Ovary (tissue), 9 donors: ENCODE data around the gene TAPT1. TPM values are rescaled to one million over a fixed set of nuclear protein-coding genes. Genes with fewer than 3 reads are reported as not detected.
"Not testable (repeated sequence)": the region's sequence is repeated elsewhere in the genome, so short reads cannot be mapped to it uniquely, and the experiment has no call there.

ENCODE experiments used
- DNase-seq, 5 donors: peaks; one replicate each; pipeline ENCODE4 v3.0.0-alpha.2; 2019 to 2020
- H3K27ac ChIP-seq, 2 donors: fragments of 200-600 bp; one replicate each; pipeline versions ENCODE4 v1.5.1 to v1.8.0; 2019 to 2022
- H3K27me3 ChIP-seq: fragments of 200-600 bp; one replicate; pipeline ENCODE4 v1.8.0; 2022
- H3K36me3 ChIP-seq: fragments of 200-600 bp; sonication (generic); one replicate; pipeline ENCODE4 v1.5.1; 2019
- H3K4me1 ChIP-seq: one replicate; pipeline ENCODE4 v1.8.1; 2013; ENCODE audit warnings: mild to moderate bottlenecking, moderate library complexity; ENCODE audit not compliant: insufficient read depth
- H3K4me3 ChIP-seq: fragments of 200-600 bp; sonication (generic); one replicate; pipeline ENCODE4 v1.5.1; 2017
- H3K9me3 ChIP-seq, 2 donors: fragments of 200-600 bp in 1 of 2; sonication (generic) in 1 of 2; one replicate each; pipeline versions ENCODE4 v1.5.1 to v1.8.1; 2013 to 2019; ENCODE audit warnings: mild to moderate bottlenecking in 1 of 2, moderate library complexity in 1 of 2
- CTCF ChIP-seq, 3 donors: fragments of 450-650 bp in 2 of 3; fragments of 200-600 bp in 1 of 3; IDR thresholded peaks; one replicate each; pipeline versions ENCODE4 v1.5.1 to v1.8.0; 2016 to 2022; ENCODE audit warnings: antibody characterized with exemption in 3 of 3, mild to moderate bottlenecking in 1 of 3
- EP300 ChIP-seq: sonication (generic); formaldehyde crosslinking; IDR thresholded peaks from one replicate; pipeline ENCODE4 v1.6.1; 2017; ENCODE audit warnings: antibody characterized with exemption
- POLR2A ChIP-seq: fragments of 450-650 bp; IDR thresholded peaks from one replicate; pipeline ENCODE4 v1.6.1; 2017; ENCODE audit warnings: antibody characterized with exemption, mild to moderate bottlenecking, moderate library complexity
- WGBS, 3 donors: extraction: QIAGEN DNeasy Blood & Tissue Kit in 1 of 3; methylation state at CpG; one replicate each; pipeline versions ENCODE4 v1.1.5 to v1.1.7; 2013 to 2017; 5-methylcytosine and 5-hydroxymethylcytosine counted together
- intact Hi-C, 4 donors: fragments of 100-400 bp; cut with DNase I; formaldehyde crosslinking; loops; one replicate each; pipeline versions ENCODE4 v1.11.0 to v1.15.1; 2022 to 2023
- polyA plus RNA-seq, 2 donors: library from polyadenylated mRNA; stranded (reverse); fragments of 200-250 nt in 1 of 2; fragments of 350-450 nt in 1 of 2; fragmentation: Illumina TruSeq in 1 of 2; extraction: RNeasy Lipid Tissue Mini Kit (QIAGEN cat#74804) in 1 of 2; gene quantifications; one replicate each; pipeline ENCODE4 v1.2.3, GENCODE V29; 2013 to 2014
- total RNA-seq, 7 donors: library from RNA; depleted of rRNA in 2 of 7; stranded (reverse); fragments of >200 nt in 2 of 7; fragmentation: NEBNext Ultra II Directional in 3 of 7; extraction: Animal tissue kit (Norgen Biotek cat#: 25700) in 3 of 7; gene quantifications; one replicate each; pipeline versions ENCODE4 v1.1.0 to v1.2.4, GENCODE V29; 2016 to 2023
- donor health status: DM: no; HTN: no; CAD: no; lungs with moderate emphysema.
- donor health status: DM: no; HTN: no; CAD: no.
- donor health status: Bipolar disorder and iron deficiency.
- donor health status: DM: yes; HTN: yes; CAD: no.
- donor health status: DM: no; HTN: no; CAD: no.
- donor health status: DM: yes; HTN: yes; CAD: no.

Gene TAPT1
- total and polyA plus RNA-seq, 9 donors, result 18.3 to 36.7 (median 27.2) TPM

DNA sequence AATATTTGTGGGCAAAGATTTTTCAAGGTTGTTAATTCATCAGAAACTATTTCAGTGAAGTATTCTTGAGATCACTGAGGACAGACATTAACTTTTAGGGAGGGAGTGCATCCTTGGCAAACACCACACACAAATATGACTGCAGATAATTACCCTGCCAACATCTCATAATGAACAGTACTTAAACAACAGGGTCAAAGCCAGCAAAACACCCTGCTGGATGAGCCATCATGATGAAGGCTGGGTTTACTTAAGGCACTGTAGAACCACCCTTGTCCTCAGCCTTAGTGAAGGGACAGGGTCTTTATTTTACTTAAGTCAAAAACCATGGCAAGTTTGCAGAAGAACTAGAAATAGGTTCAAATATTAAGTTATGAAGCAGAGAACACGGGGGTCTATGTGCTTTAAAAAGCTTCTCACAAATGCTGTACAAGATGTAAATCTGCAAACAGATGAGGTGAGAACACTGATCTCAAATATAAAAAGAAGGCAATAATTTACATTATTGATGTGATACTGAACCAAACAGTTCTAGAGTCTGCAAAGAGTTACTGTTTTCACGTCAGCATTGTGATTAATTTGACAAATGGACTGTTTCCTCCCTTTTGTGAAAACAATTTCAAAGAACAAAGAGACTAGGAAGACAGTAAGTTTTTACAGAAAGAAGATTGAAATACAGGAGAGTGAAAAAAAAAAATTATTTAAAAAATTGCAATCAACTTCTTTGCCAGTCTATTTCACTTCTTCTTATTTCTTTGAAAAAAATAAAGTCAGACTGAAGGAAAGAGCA is 28.2 kb downstream of the TAPT1 start:
- Histone ChIP-seq H3K27me3 (no peaks in the 10 kb centered on the region), H3K9me3 (no peaks in the 10 kb centered on the region), H3K4me1 (peaks cover 4% of the 10 kb centered on the region), H3K36me3 (no peaks in the 10 kb centered on the region), H3K27ac (no peak overlapping the region), H3K4me3 (no peak overlapping the region)
- intact Hi-C loops, result loop anchor here in 1 of 4 donors (5.0 kb wide), 1 partner anchor 69 kb away; no protein-coding TSS in a partner anchor
- 38 to 46% (median 39%) methylated on average over 2 of the region's 2 CpGs for WGBS, 3 donors
- DNase-seq, result no peak
- TF ChIP-seq CTCF (IDR thresholded peaks at IDR 0.05), result no peak
- TF ChIP-seq POLR2A, result no peak
- no peak for TF ChIP-seq EP300

DNA sequence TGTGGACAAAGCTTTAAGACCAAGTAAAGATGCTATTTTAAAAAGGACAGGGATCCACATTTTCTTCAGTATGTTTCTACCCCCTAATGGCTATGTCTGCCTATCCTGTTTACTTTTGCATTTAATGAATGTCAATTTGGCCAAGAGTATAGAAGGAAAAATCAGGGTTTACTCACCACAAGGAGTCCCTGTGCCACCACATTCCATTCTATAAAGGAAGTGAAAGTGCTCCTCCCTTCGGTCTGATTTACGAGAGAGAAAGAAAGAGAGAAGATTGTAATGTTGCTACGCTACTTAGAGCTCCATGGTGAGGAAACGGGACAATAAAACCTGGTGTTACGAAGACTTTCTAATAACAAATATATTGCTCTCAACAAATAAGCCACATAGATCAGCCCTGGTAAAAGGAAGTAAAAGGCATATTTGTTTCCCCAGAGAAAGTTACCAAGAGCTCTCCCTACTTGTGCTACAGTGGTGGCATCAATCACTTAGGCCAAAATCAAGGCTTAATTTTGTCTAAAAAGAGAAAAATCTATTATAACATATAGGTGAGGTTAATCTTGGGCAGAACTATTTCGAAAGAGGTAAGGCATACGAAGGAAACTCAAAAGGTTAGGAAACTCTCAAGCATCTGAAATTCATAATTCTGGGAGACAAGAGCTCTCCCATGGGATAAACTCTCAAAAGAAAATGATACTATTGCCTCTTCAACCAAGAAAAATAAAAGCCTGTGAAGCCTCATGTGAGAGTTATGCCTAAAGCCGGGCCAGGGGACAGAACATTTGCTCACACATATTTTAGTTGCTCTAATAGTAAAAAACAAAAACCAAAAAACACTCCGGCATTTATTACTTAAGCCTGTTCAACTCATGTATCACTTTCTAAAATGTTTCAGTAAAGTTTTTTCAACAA is 29.5 kb downstream of the TAPT1 start:
- WGBS, 3 donors, result 50 to 57% (median 53%) methylated on average over 9 of the region's 9 CpGs

DNA sequence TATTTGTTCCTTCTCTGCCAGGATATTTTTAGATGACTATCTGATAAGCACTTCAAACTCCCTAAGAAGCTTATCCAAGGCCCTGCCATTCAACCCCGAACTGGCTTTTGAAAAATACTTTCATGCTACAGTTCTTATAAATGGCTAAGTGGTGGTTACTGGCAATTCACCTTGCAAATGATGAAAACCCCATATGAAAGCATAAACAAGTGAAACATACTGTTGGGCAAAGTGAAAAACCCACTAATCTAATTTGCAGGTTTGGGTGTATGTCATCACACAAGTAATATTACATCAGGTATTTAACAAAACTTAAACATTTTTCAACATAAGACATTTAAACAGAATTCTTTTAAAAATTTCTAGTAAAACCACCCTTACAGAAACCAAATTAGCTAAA is 31.1 kb downstream of the TAPT1 start:
- TF ChIP-seq POLR2A (no peak), EP300 (no peak), CTCF (IDR thresholded peaks at IDR 0.05) (no peak)
- Histone ChIP-seq H3K4me1 (peaks cover 4% of the 10 kb centered on the region), H3K36me3 (no peaks in the 10 kb centered on the region), H3K27me3 (no peaks in the 10 kb centered on the region), H3K27ac (no peak overlapping the region), H3K4me3 (no peak overlapping the region), H3K9me3 (no peaks in the 10 kb centered on the region)
- no peak for DNase-seq
- intact Hi-C loops, result loop anchor here in 1 of 4 donors (5.0 kb wide), 1 partner anchor 72 kb away; no protein-coding TSS in a partner anchor
- WGBS, 3 donors, result 92 to 99% (median 97%) methylated on average over 1 of the region's 1 CpG

More for the DNA sequence above, 29.5 kb downstream of the TAPT1 start:
- Histone ChIP-seq H3K27ac (no peak overlapping the region), H3K4me1 (peaks cover 4% of the 10 kb centered on the region), H3K36me3 (no peaks in the 10 kb centered on the region), H3K4me3 (no peak overlapping the region), H3K9me3 (no peaks in the 10 kb centered on the region), H3K27me3 (no peaks in the 10 kb centered on the region)
- DNase-seq, result no peak
- intact Hi-C loops, result loop anchor here in 1 of 4 donors (5.0 kb wide), 1 partner anchor 71 kb away; no protein-coding TSS in a partner anchor
- TF ChIP-seq POLR2A, result no peak

DNA sequence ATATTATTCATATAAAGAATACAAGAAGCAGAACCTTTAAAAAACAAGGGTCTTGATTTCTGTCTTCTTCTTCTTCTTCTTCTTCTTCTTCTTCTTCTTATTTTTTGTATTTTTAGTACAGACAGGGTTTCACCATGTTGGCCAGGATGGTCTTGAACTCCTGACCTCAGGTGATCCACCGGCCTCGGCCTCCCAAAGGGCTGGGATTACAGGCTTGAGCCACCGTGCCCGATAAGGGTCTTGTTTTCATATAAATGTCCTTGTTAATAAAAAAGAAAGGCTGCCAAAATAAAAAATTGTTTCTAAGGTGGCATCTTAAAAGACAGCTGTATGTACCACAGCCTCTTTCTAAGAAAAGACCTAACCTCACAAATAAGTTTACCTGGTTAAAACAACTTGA is 31.5 kb downstream of the TAPT1 start:
- intact Hi-C loops, result loop anchor here in 1 of 4 donors (5.0 kb wide), 1 partner anchor 73 kb away; no protein-coding TSS in a partner anchor
- not testable (repeated sequence) for H3K4me1 ChIP-seq, DNase-seq, H3K9me3 ChIP-seq, H3K36me3 ChIP-seq, H3K27ac ChIP-seq, H3K27me3 ChIP-seq, H3K4me3 ChIP-seq
- WGBS, 3 donors, result 78 to 89% (median 88%) methylated on average over 4 of the region's 4 CpGs

DNA sequence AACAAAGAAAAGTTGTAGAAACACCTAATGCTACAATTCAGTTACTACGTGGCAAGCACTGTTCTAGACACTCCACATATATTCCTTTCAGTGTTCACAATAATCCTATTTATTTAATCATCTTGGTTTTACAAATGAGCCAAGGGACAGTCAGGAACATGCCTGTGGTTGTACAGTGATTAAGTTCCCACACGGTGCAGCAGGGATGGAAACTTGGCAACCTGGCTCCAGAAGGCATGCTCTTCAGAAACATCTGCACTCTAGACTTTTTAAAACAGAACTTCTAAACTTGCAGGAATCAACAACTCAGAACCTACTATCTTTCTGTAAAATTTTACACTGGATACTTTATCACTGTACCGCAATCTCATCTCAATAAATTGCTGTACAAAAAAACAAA is 32.1 kb downstream of the TAPT1 start:
- intact Hi-C loops, result no loop called here

More for the DNA sequence above, 32.1 kb downstream of the TAPT1 start:
- no peak for DNase-seq
- no peaks in the 10 kb centered on the region for H3K36me3 ChIP-seq
- H3K4me1 ChIP-seq, result peaks cover 4% of the 10 kb centered on the region
- 54 to 64% (median 64%) methylated on average over 3 of the region's 3 CpGs for WGBS, 3 donors
- no peak overlapping the region for H3K4me3 ChIP-seq
- no peak overlapping the region for H3K27ac ChIP-seq
- H3K9me3 ChIP-seq, result no peaks in the 10 kb centered on the region
- TF ChIP-seq EP300 (no peak), CTCF (IDR thresholded peaks at IDR 0.05) (no peak)
- H3K27me3 ChIP-seq, result no peaks in the 10 kb centered on the region
